Endothelial cell of umbilical vein (primary cell): ENCODE data around the gene FBXO34.

ENCODE experiments used
- EZH2 ChIP-seq: IDR thresholded peaks from 2 replicates; pipeline ENCODE4 v1.6.1; 2012; ENCODE audit warnings: borderline replicate concordance, low read depth, mild to moderate bottlenecking, moderate library complexity, low read length, inconsistent platforms; ENCODE audit not compliant: severe bottlenecking
- GATA2 ChIP-seq: IDR thresholded peaks from 2 replicates; pipeline ENCODE4 v1.7.0; 2011; ENCODE audit warnings: low read depth, mild to moderate bottlenecking, moderate library complexity, mixed read lengths, low read length; ENCODE audit not compliant: insufficient read length, insufficient read depth
- POLR2A ChIP-seq: IDR thresholded peaks from 2 replicates; pipeline ENCODE4 v1.6.1; 2012; ENCODE audit warnings: low read depth, mild to moderate bottlenecking, control low read depth, low read length

DNA sequence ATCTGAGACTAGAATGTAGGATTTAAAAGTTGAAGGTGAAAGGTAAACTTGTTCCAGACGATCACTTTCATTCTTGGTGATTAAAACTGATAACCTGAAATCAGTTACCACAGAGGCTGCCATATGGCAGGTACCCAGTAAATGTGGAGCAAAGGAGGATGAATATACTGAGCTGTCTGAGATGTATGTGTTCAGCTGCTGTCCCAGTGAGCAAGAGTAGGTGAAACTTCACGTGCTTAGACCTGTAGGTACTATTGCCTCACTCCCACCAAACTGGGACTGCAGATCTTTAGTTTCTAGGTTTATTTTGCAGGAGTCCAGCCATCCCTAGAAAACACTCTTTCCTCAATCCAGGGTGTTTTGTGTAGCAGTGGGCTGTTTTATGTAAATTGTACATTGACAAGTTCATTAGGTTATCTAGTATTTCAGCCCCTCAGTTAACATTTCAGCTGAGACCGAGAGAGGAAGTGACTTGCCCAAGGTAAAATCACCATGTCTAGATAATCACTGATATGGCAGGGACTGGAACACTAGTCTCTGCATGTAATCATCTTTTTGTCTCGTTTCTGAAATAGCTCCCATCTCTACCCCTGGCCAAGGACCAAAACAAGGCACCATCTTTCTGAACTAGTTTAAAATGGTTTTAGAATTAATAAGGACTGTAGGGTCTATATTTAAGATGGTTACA, 77.7 kb downstream of the FBXO34 start:
- TF ChIP-seq EZH2: no peak
- no peak for TF ChIP-seq GATA2
- no peak for TF ChIP-seq POLR2A
